GM12874 (cell line): ENCODE results near the gene DYRK1B.

Source experiments
- TF ChIP-seq, protein P1 (sequence below): IDR thresholded peaks from 2 replicates; pipeline ENCODE4 v1.5.1; 2011; ENCODE audit warnings: low read depth, mild to moderate bottlenecking, control low read depth, low read length, moderate library complexity; ENCODE audit not compliant: insufficient read depth

The DYRK1B gene

DNA sequence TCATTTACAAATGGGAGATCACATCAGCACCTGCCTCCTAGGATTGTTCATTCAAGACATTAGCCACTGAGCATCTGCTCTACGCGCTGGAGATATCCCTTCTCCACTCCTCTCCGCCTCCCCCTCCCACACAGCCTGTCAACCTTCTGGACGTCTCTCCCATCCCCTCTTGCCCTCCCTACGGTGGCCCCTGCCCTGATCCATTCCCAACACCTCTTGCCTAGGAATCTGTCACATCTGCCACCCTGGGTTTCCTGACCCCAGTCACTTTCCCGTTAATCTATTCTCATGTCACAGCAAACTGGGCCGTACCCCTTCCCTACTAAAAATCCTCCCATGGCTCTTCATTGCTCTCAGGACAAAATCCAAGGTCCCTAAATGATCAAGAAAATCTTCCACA is 10.3 kb downstream of the DYRK1B start:
- TF ChIP-seq, protein P1, sequence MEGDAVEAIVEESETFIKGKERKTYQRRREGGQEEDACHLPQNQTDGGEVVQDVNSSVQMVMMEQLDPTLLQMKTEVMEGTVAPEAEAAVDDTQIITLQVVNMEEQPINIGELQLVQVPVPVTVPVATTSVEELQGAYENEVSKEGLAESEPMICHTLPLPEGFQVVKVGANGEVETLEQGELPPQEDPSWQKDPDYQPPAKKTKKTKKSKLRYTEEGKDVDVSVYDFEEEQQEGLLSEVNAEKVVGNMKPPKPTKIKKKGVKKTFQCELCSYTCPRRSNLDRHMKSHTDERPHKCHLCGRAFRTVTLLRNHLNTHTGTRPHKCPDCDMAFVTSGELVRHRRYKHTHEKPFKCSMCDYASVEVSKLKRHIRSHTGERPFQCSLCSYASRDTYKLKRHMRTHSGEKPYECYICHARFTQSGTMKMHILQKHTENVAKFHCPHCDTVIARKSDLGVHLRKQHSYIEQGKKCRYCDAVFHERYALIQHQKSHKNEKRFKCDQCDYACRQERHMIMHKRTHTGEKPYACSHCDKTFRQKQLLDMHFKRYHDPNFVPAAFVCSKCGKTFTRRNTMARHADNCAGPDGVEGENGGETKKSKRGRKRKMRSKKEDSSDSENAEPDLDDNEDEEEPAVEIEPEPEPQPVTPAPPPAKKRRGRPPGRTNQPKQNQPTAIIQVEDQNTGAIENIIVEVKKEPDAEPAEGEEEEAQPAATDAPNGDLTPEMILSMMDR, result no peak

DNA sequence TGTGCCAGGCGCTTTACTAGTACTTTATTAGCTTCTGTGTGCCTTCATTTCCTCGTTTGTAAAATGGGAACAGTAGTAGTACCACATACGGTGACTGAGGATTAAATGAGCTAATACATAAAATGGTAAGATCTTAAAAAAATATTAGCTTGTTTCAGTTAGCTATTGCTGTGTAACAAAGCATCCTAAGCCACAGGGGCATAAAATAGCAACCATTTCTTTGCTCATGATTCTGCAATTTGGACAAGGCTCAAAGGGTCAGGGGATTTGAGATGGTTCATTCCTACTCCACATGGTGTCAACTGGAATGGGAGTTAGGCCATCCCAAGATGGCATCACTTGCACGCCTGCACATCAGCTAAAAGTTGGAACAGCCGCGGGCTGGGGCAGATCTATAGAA is 13.3 kb downstream of the DYRK1B start:
- TF ChIP-seq, protein P1, result no peak

DNA sequence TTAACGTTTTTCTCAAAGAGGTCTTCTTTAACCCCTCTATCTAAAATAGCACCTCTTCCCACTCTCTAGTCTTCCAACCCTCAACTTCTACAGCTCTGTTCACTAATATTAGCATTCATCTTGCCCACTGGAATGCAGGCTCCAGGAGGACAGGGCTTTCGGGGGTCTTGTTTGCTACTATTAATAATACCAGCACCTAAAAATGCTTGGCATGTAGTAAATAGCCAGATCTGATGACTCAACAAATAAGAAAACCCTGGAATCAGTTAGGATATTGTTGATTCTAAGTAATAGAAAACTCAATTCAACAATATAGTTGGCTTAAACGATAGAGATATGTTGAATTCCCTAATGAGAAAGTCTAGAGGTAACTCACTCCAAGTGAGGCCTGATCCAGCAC is 14.2 kb downstream of the DYRK1B start:
- TF ChIP-seq, protein P1, result no peak

DNA sequence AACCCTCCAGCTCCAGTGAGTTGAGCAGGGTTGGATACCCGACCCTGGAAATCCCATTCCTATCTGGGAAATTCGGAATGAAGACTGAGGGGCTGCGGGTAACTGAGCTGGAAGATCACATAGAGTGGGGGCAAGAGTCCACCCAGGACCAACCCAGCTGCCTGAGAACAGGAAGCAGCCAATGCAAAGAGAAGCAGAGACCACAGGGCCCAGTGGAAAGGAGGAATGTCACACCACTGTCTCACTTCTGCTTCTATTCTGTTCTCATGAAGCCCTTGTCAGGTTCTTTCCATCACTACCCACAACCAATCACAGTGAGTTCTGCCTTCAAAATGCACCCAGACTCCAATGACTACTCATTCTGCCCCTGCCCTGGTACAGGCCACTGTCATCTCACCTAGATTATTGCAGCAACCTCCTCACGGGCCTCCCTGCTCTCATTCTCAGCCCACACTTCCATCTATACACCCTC is 15.3 kb downstream of the DYRK1B start:
- TF ChIP-seq, protein P1, result no peak

DNA sequence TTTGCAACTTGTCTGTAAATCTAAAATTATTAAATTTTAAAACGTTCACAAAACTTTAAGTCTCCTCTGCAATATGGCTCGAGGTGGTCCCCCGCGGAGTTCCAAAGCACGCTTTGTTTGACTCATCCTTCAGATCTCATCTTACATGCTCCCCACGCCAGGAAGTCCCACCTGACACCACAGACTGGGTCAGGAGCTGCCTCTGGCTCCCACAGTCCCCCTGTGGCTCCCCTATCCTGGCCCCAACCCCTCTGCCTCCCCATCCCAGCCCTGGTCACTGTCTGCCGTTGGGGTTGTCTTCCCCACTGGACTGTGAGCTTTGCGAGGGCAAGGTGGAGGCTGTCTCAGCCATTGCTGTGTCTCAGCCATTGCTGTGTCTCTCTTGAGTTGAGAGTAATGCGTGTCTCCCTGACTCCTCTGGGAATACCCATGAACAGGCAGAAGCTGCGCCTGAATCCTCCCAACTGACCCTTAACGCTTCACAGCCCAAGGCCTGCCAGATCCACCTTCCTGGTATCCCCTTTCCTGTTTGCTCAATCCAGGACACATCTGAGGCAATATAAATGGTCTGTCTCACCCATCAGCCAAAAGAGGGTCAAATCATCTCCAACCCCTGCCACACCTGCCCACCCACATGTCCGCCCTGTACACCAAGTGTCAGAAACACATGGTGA is 15.9 kb downstream of the DYRK1B start:
- TF ChIP-seq, protein P1, result no peak

DNA sequence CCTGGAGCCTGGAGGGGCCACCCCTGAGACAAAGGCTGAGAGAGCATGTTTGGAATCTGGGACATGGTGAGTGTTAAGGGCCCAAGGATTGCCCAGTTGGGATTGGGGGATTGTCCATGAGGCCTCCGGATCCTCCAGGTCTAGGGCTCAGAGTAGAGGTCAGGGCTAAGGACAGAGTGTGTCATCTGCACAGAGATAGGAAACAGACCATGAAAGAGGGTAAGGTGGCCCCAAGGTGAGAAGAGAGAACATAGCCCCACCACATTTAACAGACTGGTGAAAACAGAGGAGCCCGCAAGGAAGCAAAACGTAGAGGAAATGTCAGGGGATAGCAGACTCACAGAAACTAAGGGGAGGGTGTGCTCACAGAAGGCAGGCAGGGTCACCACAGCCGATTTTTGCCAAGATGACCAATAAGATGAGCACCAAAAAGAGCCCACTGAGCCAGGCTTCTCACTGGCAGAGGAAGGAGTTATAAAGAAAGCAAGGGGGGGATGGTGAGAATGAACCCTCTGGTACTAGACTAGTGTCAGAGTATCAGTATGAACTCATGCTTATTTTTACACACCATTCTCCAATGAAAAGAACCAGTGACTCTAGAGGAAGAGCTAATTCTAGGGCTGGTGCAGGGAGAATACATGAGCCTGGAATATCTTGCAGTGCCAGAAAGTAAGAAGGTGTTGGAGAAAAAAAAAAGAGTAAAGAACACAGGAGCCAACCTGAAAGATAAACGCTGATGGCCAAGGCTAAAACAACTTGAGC is 17.5 kb downstream of the DYRK1B start:
- TF ChIP-seq, protein P1, result no peak

DNA sequence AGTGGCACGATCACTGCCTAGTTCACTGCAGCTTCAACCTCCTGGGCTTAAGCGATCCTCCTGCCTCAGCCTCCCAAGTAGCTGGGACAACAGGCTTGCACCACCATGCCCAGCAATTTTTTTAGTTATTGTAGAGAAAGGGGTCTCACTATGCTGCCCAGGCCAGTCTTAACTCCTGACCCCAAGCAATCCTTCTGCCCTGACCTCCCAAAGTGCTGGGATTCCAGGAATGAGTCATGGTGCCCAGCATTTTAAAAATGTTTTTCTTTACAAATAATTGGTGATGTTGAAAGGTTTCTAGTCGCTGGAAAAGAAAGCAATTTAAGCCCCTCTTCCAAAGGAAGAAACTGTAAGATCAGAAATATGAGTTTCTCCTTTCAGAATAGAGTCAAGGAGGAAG is 19.4 kb downstream of the DYRK1B start:
- TF ChIP-seq, protein P1, result no peak
